Stimulated activated CD4-positive, alpha-beta T cell treated with anti-CD3 and anti-CD28 coated beads, Interleukin-12 subunit alpha, Interleukin-12 subunit beta, amount 100 ng/mL, for 24 hours (primary cell): ENCODE measurements around the gene TOMM20.

ENCODE experiments used
- DNase-seq, 2 experiments: peaks; one replicate each; pipeline ENCODE4 v3.0.0-alpha.2; 2020; ENCODE audit warnings: low read depth in 2 of 2

Gene TOMM20

GRCh38 chr1:235063068-235063765 is 65.4 kb downstream of the TOMM20 start:
- DNase-seq = no peak

- DNase-seq = no peak
Observed at GRCh38 chr1:235060607-235061470, 67.8 kb downstream of the TOMM20 start.
